Epithelial cell of proximal tubule (primary cell): ENCODE measurements around the gene GHDC. TPM values are rescaled to one million over a fixed set of nuclear protein-coding genes. Genes with fewer than 3 reads are reported as not detected.

Experiments used
- DNase-seq: peaks from one replicate; pipeline ENCODE4 v3.0.0-alpha.2; 2011; ENCODE audit warnings: low read depth
- H3K4me3 ChIP-seq: 2 replicates; pipeline ENCODE4 v1.5.1; 2011; ENCODE audit warnings: low read depth, mild to moderate bottlenecking, low read length
- total RNA-seq: library from RNA; depleted of rRNA; stranded (reverse); fragments of >200 nt; gene quantifications from 2 replicates; pipeline ENCODE4 v1.2.3, GENCODE V29; 2015
- TF ChIP-seq, protein P1 (sequence below): conservative IDR thresholded peaks from 2 replicates; pipeline ENCODE4 v1.5.1; 2012; ENCODE audit warnings: low read depth, mild to moderate bottlenecking, low read length

Gene GHDC
- total RNA-seq, 1 donor from 2014 or later: 17.4 TPM

DNA sequence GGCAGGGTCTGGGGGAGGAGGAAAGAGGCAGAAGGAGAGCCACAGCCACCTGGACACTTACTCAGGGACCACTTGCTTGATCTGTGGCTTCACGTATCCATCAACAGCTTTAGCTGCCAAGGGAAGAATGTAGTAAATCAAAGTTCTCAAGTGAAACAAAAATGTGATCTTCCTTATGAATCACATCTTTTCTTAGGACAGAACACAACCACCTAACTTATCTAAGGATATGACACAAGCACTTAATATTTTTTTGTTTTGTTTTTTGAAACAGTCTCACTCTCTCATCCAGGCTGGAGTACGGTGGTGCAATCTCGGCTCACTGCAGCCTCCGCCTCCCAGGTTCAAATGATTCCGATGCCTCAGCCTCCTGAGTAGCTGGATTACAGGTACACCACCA, 8.4 kb upstream of the GHDC start:
- TF ChIP-seq, protein P1, sequence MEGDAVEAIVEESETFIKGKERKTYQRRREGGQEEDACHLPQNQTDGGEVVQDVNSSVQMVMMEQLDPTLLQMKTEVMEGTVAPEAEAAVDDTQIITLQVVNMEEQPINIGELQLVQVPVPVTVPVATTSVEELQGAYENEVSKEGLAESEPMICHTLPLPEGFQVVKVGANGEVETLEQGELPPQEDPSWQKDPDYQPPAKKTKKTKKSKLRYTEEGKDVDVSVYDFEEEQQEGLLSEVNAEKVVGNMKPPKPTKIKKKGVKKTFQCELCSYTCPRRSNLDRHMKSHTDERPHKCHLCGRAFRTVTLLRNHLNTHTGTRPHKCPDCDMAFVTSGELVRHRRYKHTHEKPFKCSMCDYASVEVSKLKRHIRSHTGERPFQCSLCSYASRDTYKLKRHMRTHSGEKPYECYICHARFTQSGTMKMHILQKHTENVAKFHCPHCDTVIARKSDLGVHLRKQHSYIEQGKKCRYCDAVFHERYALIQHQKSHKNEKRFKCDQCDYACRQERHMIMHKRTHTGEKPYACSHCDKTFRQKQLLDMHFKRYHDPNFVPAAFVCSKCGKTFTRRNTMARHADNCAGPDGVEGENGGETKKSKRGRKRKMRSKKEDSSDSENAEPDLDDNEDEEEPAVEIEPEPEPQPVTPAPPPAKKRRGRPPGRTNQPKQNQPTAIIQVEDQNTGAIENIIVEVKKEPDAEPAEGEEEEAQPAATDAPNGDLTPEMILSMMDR: no peak
- no peak for DNase-seq
- H3K4me3 ChIP-seq: no peak overlapping the region

DNA sequence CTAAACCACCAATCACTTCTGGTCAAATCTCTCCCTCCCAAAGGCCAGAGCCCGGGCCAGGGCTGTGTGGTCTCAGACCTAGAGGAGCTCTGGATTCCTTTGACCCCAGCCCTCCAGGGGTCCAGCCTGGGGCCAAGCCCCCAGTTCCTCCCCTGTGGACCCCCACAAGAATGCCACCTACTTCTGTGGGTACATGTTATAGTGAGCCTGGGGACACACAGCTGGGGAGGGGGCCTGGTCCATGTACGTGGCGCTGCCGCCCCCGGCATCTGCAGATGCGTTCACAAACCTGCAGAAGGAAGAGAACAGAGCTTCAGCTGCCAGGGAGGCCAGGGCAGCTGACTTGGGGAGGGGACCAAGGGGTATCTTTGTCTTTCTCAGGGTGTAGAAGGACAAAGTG, 7.9 kb upstream of the GHDC start:
- TF ChIP-seq, protein P1: no peak
- H3K4me3 ChIP-seq: no peak overlapping the region
- no peak for DNase-seq

DNA sequence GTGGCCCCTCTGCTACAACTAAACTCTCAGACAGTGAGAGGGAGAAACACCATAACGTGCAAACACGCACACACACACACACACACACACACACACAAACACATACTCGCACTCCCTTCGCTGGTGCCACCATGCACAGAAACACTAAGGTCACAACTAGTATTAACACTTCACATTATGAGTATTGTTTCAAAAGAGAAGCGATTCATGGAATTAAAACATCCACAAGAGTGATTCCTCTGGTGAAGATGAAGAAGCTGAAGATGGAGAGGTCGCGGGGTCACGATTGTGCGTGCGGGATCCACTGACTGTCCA, 7.1 kb upstream of the GHDC start:
- DNase-seq: no peak
- TF ChIP-seq, protein P1: no peak
- no peak overlapping the region for H3K4me3 ChIP-seq

DNA sequence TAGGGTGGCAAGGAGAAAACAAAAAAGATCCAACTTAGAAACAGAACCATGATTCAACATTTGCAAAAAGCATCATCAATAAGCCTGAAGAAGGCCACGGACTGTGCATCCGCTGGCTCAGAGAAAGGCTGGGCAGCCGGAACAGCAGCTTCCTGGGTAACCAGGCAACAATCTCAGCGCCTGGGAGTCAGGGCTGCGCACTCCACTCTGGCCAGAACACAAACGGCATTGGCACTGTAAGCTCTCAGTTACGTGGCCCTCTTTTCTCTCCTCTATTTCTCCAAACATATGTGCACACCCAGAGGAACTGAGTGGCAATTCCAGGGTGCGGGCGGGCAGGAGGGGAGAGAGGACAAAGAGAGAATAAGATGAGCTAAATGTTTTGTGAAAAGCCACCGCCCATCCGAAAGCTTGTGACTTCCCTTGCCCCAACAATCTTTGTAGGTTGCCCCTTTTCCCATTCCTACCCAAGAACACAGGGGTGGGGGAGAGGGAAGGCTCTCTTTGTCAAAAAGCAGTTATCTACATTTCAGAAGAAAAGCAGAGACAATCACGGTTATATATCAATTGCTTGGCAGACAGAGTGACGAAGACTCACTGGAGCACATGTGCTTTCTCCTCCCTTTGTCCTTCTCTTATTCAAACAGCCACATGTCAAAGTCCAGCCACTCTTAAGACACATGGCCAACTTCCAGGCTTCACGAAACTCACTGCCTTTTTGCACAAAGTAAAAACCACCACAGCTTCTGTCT, 6.6 kb upstream of the GHDC start:
- TF ChIP-seq, protein P1: no peak
- DNase-seq: no peak

DNA sequence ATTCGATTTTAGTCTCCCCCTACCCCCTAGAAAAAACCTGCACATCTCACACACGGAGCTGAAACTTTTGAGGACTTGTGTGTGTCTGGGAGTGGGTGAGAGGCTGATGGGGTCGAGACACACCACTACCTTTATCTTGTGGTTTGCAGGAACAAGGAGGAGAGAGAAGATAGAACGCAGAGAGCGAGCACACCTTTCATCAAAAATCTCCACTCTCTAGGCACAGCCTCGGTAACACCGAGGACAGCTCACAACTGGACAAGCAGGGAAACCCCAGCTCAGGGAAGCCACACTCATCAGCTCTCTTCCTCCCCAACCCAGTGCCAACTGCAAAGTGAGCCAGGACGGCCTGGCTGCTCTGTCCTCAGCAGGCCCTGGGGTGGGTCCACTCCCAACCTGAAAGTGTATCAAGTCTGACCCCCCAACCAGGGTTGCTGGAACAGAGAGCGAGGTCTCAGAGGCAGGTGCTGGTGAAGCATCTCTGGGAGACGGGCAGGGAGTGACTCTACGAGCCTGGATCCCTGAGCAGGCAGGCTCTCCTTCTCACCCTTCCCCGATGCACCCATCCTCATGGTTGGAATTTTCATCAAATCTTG, 5.2 kb upstream of the GHDC start:
- TF ChIP-seq, protein P1: no peak
- no peak overlapping the region for H3K4me3 ChIP-seq
- no peak for DNase-seq

More for the DNA sequence above, 6.6 kb upstream of the GHDC start:
- no peak overlapping the region for H3K4me3 ChIP-seq

DNA sequence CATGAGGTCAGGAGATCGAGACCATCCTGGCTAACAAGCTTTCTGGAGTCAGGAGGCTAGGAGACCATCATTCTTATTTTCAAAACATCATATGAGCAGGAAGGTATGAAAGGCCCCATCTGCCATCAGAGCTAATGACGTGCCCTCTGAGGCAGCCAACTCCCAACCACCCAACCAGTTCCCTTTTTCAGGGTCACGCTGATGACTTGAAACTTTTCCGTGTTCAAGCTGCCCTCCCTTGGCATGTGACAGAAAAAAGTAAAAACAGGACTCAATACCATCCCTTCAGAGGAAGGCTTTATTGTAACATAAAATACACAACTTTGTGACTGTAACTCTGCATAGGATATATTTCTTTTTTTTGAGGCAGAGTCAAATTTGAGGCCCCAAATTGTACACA, 4.6 kb upstream of the GHDC start:
- H3K4me3 ChIP-seq: no peak overlapping the region
- TF ChIP-seq, protein P1: no peak
- no peak for DNase-seq
